Panc1 (cell line): ENCODE results near the gene EPDR1. TPM values are rescaled to one million over a fixed set of nuclear protein-coding genes. Genes with fewer than 3 reads are reported as not detected.

Source experiments
- ATAC-seq: fragments of 200-7000 bp; cut with Tn5 transposase; 2 replicates; pipeline ENCODE4 v1.9.1; 2020; ENCODE audit warnings: mild to moderate bottlenecking, moderate library complexity
- BruUV-seq: library from RNA; stranded (reverse); fragments of 400-500 nt; replicated peaks from 2 replicates; lab custom pipeline; 2021; lab: Mats Ljungman, UMichigan
- CTCF ChIA-PET: fragments of 300-600 bp; sonication (Branson Sonifier 250); formaldehyde crosslinking; loops from one replicate; lab custom pipeline; 2022; ENCODE audit warnings: antibody characterized with exemption; lab: Charles Lee
- POLR2A ChIA-PET: fragments of 300-600 bp; sonication (Branson Sonifier 250); formaldehyde crosslinking; loops from one replicate; lab custom pipeline; 2022; ENCODE audit warnings: antibody characterized with exemption; lab: Charles Lee
- DNase-seq: peaks from one replicate; pipeline ENCODE4 v3.0.0-alpha.2; 2010; ENCODE audit warnings: low read depth, low spot score
- H3K27ac ChIP-seq: 2 replicates; pipeline ENCODE4 v1.5.1; 2011; ENCODE audit warnings: mild to moderate bottlenecking, low read length, inconsistent platforms
- H3K27me3 ChIP-seq: fragments of 200-500 bp; sonication (Bioruptor generic); 2 replicates; pipeline ENCODE4 v1.6.0; 2014; ENCODE audit warnings: low read length, inconsistent platforms; ENCODE audit not compliant: control insufficient read depth, insufficient read depth
- H3K36me3 ChIP-seq: fragments of 200-500 bp; sonication (Bioruptor generic); 2 replicates; pipeline ENCODE4 v1.5.1; 2014; ENCODE audit warnings: inconsistent platforms, mild to moderate bottlenecking, low read length, moderate library complexity; ENCODE audit not compliant: control insufficient read depth, insufficient read depth
- H3K4me1 ChIP-seq: 2 replicates; pipeline ENCODE4 v1.5.1; 2011; ENCODE audit warnings: inconsistent platforms, mild to moderate bottlenecking, low read length, moderate library complexity; ENCODE audit not compliant: control insufficient read depth, insufficient read depth
- H3K4me3 ChIP-seq, 2 experiments: 2 replicates each; pipeline ENCODE4 v1.5.1; 2011 to 2012; ENCODE audit warnings: low read depth in 2 of 2, low read length in 2 of 2, mild to moderate bottlenecking in 2 of 2, inconsistent platforms in 1 of 2, moderate library complexity in 1 of 2
- H3K9me3 ChIP-seq: fragments of 200-500 bp; sonication (Bioruptor generic); 2 replicates; pipeline ENCODE4 v1.5.1; 2014; ENCODE audit warnings: low read depth, mild to moderate bottlenecking, inconsistent platforms, low read length, moderate library complexity; ENCODE audit not compliant: control insufficient read depth, insufficient read depth
- POLR2AphosphoS5 ChIP-seq: IDR thresholded peaks from 2 replicates; pipeline ENCODE4 v1.6.1; 2012; ENCODE audit warnings: mild to moderate bottlenecking, low read depth, low read length, moderate library complexity
- SIN3A ChIP-seq: IDR thresholded peaks from 2 replicates; pipeline ENCODE4 v1.6.1; 2012; ENCODE audit warnings: low read depth, mild to moderate bottlenecking, low read length, moderate library complexity, borderline replicate concordance; ENCODE audit not compliant: insufficient read depth
- TCF7L2 ChIP-seq: IDR thresholded peaks from 2 replicates; pipeline ENCODE4 v1.6.1; 2011; ENCODE audit warnings: mild to moderate bottlenecking, low read depth, low read length, inconsistent platforms
- in situ Hi-C: cut with HindIII; loops from 2 replicates; pipeline ENCODE4 v1.10.0; 2016; ENCODE audit warnings: low sequenced_read_pairs, low pct_unique_long_range_greater_than_20kb
- intact Hi-C: fragments of 100-400 bp; cut with micrococcal nuclease; formaldehyde crosslinking; loops from one replicate; pipeline ENCODE4 v1.10.0; 2022; ENCODE audit not compliant: unreplicated experiment
- total RNA-seq: library from RNA; stranded (reverse); gene quantifications from one replicate; pipeline ENCODE4 v1.2.1, GENCODE V29; 2021; ENCODE audit not compliant: unreplicated experiment
- TF ChIP-seq, protein P1 (sequence below), 2 experiments: IDR thresholded peaks; 2 replicates each; pipeline ENCODE4 v1.6.1; 2011 to 2012; ENCODE audit warnings: low read depth in 2 of 2, control low read depth in 1 of 2, low read length in 1 of 2, mild to moderate bottlenecking in 1 of 2, moderate library complexity in 1 of 2; ENCODE audit not compliant: insufficient read depth in 1 of 2
- TF ChIP-seq, protein P2 (sequence below): fragments of 450-650 bp; IDR thresholded peaks from 2 replicates; pipeline ENCODE4 v1.5.1; 2017; ENCODE audit warnings: mild to moderate bottlenecking

The EPDR1 gene
- total RNA-seq, 1 experiment from 2014 or later = 86.6 TPM

DNA sequence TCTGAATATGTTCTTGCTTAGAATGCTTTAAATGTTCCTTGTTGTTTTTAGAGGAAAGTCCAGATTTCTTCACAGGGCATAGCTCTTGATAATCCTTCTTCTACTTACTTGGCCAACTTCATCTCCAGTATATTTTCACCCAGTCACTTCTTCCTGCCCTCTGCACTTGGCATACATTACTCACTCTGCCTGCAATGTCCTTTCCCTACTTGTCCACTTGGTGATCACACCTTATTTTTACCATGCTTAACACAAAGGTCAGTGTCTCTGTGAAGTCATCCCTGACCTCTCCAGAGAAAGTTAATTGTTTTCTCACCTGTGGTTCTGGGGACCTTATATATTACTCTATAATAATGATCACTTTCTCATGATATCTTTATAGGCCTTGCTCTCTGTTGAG lies 27.1 kb upstream of the EPDR1 start:
- DNase-seq (no peak), ATAC-seq (no peak)
- BruUV-seq = no TSS peak

DNA sequence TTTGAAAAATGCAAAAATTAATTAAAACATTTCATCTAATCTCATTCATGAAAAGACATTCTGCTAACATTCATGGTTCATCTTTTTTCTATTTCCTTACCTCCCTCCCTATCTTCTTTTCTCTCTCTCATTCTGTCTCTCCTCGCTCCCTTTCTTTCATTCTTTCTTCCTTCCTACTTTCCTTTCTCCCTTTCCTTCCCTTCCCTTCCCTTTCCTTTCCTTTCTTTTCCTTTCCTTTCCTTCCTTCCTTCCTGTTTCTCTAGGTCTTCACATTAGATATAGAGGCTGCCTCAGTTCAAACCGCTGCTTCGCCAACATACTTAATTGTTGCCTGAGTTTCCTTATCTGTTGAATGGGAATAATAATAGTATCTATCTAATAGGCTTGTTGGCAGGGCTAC lies 25.8 kb upstream of the EPDR1 start:
- no peaks in the 10 kb centered on the region for H3K4me1 ChIP-seq
- H3K27ac ChIP-seq = no peak overlapping the region
- DNase-seq = no peak
- intact Hi-C loops (no loop called here), in situ Hi-C loops (no loop called here)
- BruUV-seq = no TSS peak
- no peaks in the 10 kb centered on the region for H3K36me3 ChIP-seq
- TF ChIP-seq POLR2AphosphoS5 (no peak), TCF7L2 (no peak), SIN3A (no peak)
- TF ChIP-seq, protein P1, sequence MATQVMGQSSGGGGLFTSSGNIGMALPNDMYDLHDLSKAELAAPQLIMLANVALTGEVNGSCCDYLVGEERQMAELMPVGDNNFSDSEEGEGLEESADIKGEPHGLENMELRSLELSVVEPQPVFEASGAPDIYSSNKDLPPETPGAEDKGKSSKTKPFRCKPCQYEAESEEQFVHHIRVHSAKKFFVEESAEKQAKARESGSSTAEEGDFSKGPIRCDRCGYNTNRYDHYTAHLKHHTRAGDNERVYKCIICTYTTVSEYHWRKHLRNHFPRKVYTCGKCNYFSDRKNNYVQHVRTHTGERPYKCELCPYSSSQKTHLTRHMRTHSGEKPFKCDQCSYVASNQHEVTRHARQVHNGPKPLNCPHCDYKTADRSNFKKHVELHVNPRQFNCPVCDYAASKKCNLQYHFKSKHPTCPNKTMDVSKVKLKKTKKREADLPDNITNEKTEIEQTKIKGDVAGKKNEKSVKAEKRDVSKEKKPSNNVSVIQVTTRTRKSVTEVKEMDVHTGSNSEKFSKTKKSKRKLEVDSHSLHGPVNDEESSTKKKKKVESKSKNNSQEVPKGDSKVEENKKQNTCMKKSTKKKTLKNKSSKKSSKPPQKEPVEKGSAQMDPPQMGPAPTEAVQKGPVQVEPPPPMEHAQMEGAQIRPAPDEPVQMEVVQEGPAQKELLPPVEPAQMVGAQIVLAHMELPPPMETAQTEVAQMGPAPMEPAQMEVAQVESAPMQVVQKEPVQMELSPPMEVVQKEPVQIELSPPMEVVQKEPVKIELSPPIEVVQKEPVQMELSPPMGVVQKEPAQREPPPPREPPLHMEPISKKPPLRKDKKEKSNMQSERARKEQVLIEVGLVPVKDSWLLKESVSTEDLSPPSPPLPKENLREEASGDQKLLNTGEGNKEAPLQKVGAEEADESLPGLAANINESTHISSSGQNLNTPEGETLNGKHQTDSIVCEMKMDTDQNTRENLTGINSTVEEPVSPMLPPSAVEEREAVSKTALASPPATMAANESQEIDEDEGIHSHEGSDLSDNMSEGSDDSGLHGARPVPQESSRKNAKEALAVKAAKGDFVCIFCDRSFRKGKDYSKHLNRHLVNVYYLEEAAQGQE (IDR thresholded peaks at IDR 0.05; ENCODE audit: insufficient read depth in 1 of 2, low read depth in 2 of 2, low read length in 1 of 2) = no peak
- TF ChIP-seq, protein P2, sequence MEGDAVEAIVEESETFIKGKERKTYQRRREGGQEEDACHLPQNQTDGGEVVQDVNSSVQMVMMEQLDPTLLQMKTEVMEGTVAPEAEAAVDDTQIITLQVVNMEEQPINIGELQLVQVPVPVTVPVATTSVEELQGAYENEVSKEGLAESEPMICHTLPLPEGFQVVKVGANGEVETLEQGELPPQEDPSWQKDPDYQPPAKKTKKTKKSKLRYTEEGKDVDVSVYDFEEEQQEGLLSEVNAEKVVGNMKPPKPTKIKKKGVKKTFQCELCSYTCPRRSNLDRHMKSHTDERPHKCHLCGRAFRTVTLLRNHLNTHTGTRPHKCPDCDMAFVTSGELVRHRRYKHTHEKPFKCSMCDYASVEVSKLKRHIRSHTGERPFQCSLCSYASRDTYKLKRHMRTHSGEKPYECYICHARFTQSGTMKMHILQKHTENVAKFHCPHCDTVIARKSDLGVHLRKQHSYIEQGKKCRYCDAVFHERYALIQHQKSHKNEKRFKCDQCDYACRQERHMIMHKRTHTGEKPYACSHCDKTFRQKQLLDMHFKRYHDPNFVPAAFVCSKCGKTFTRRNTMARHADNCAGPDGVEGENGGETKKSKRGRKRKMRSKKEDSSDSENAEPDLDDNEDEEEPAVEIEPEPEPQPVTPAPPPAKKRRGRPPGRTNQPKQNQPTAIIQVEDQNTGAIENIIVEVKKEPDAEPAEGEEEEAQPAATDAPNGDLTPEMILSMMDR = no peak
- peaks cover 3% of the 10 kb centered on the region; the same call in 1 of the 2 replicates for H3K27me3 ChIP-seq
- no peaks in the 10 kb centered on the region for H3K9me3 ChIP-seq
- CTCF ChIA-PET = no interaction called here
- POLR2A ChIA-PET = no interaction called here
- no peak overlapping the region for H3K4me3 ChIP-seq
- no peak for ATAC-seq

More for the DNA sequence above, 27.1 kb upstream of the EPDR1 start:
- Histone ChIP-seq H3K27me3 (peaks cover 3% of the 10 kb centered on the region; the same call in 1 of the 2 replicates), H3K9me3 (no peaks in the 10 kb centered on the region), H3K27ac (no peak overlapping the region), H3K4me1 (no peaks in the 10 kb centered on the region), H3K4me3 (no peak overlapping the region), H3K36me3 (no peaks in the 10 kb centered on the region)
- POLR2A ChIA-PET = no interaction called here
- CTCF ChIA-PET = no interaction called here
- no peak for TF ChIP-seq TCF7L2
- TF ChIP-seq POLR2AphosphoS5 = no peak
- TF ChIP-seq, protein P1 (IDR thresholded peaks at IDR 0.05; ENCODE audit: insufficient read depth in 1 of 2, low read depth in 2 of 2, low read length in 1 of 2) = no peak
- no peak for TF ChIP-seq SIN3A
- TF ChIP-seq, protein P2 = no peak
- intact Hi-C loops = no loop called here
- in situ Hi-C loops = no loop called here
